GM12878 (cell line): Measurements from ENCODE around the gene GCNT2. TPM values are rescaled to one million over a fixed set of nuclear protein-coding genes. Genes with fewer than 3 reads are reported as not detected.

Experiments used
- ATAC-seq: fragments of 200-7000 bp; cut with Tn5 transposase; 3 replicates; pipeline ENCODE4 v1.9.1; 2020; ENCODE audit warnings: mild to moderate bottlenecking, moderate library complexity
- BruUV-seq: library from RNA; stranded (reverse); fragments of 400-500 nt; replicated peaks from 2 replicates; lab custom pipeline; 2021; lab: Mats Ljungman, UMichigan
- CTCF ChIA-PET: fragments of 300-600 bp; sonication (Branson Sonifier 250); formaldehyde crosslinking; extraction: SDS; loops from one replicate; lab custom pipeline; 2021; ENCODE audit warnings: inconsistent platforms; lab: Yijun Ruan, JAX
- POLR2A ChIA-PET: fragments of 350-600 bp; formaldehyde crosslinking; extraction: SDS; loops from one replicate; lab custom pipeline; 2021; ENCODE audit warnings: inconsistent platforms; lab: Charles Lee
- RAD21 ChIA-PET: fragments of 300-600 bp; sonication (Branson Sonifier 250); formaldehyde crosslinking; loops from one replicate; lab custom pipeline; 2023; ENCODE audit warnings: antibody characterized with exemption; ENCODE audit not compliant: unreplicated experiment; lab: Charles Lee
- SMC1A ChIA-PET: fragments of 300-600 bp; sonication (Branson Sonifier 250); formaldehyde crosslinking; loops from one replicate; lab custom pipeline; 2023; ENCODE audit not compliant: unreplicated experiment, uncharacterized antibody; lab: Charles Lee
- DNase-seq: peaks from one replicate; pipeline ENCODE4 v3.0.0-alpha.2; 2011; ENCODE audit warnings: low read depth, low spot score
- FAIRE-seq: peaks from 3 replicates; lab custom pipeline; 2011; peaks lifted over from hg19 to GRCh38; lab: Jason Lieb, UNC
- H2AFZ ChIP-seq: 2 replicates; pipeline ENCODE4 v1.6.0; 2011; ENCODE audit warnings: low read depth, low read length, control low read depth; ENCODE audit not compliant: control insufficient read depth
- H3K27ac ChIP-seq: 2 replicates; pipeline ENCODE4 v1.5.1; 2011; ENCODE audit warnings: control low read depth; ENCODE audit not compliant: control insufficient read depth, insufficient read depth
- H3K27me3 ChIP-seq, 2 experiments: replicated peaks in 1 of 2; 2 replicates each; pipeline versions ENCODE4 v1.6.0 to v1.6.1; 2011; ENCODE audit warnings: low read length in 1 of 2; ENCODE audit not compliant: control insufficient read depth in 2 of 2, insufficient read depth in 2 of 2
- H3K36me3 ChIP-seq, 2 experiments: 2 replicates each; pipeline ENCODE4 v1.5.1; 2011; ENCODE audit warnings: low read length in 1 of 2; ENCODE audit not compliant: control insufficient read depth in 2 of 2, insufficient read depth in 2 of 2
- H3K4me1 ChIP-seq: 2 replicates; pipeline ENCODE4 v1.6.1; 2011; ENCODE audit warnings: mild to moderate bottlenecking, low read length, moderate library complexity, mixed read lengths; ENCODE audit not compliant: control insufficient read depth, insufficient read depth
- H3K4me2 ChIP-seq: 2 replicates; pipeline ENCODE4 v1.6.0; 2011; ENCODE audit warnings: control low read depth; ENCODE audit not compliant: control insufficient read depth, insufficient read depth
- H3K4me3 ChIP-seq: fragments of 200-600 bp; sonication (generic); 2 replicates; pipeline ENCODE4 v1.5.1; 2016
- H3K79me2 ChIP-seq: 2 replicates; pipeline ENCODE4 v1.6.0; 2011; ENCODE audit warnings: low read length; ENCODE audit not compliant: control insufficient read depth, insufficient read depth
- H3K9ac ChIP-seq: 2 replicates; pipeline ENCODE4 v1.8.0; 2011; ENCODE audit warnings: low read length, control low read depth, mixed read lengths; ENCODE audit not compliant: control insufficient read depth, insufficient read depth
- H3K9me3 ChIP-seq: replicated peaks from 3 replicates; pipeline ENCODE4 v1.5.1; 2011; ENCODE audit warnings: mild to moderate bottlenecking, low read length; ENCODE audit not compliant: control insufficient read depth, insufficient read depth
- H4K20me1 ChIP-seq: 2 replicates; pipeline ENCODE4 v1.6.0; 2011; ENCODE audit not compliant: control insufficient read depth, insufficient read depth
- MTA2 ChIP-seq: fragments of 450-650 bp; IDR thresholded peaks from 2 replicates; pipeline ENCODE4 v1.6.1; 2016; ENCODE audit warnings: low read depth, mild to moderate bottlenecking, moderate library complexity
- RAD21 ChIP-seq: IDR thresholded peaks from 2 replicates; pipeline ENCODE4 v1.6.1; 2011; ENCODE audit warnings: mild to moderate bottlenecking, low read depth, low read length, moderate library complexity; ENCODE audit not compliant: insufficient read depth
- RBBP5 ChIP-seq: fragments of 200-600 bp; sonication (generic); conservative IDR thresholded peaks from 2 replicates; pipeline ENCODE4 v1.6.1; 2016
- SREBF2 ChIP-seq: IDR thresholded peaks from 2 replicates; pipeline ENCODE4 v1.6.1; 2012; ENCODE audit warnings: mild to moderate bottlenecking, low read length
- ZNF384 ChIP-seq: IDR thresholded peaks from 2 replicates; pipeline ENCODE4 v1.6.1; 2012; ENCODE audit warnings: low read depth, mild to moderate bottlenecking, low read length, improper control_type of control experiment, borderline replicate concordance
- WGBS: methylation state at CpG from one replicate; pipeline ENCODE4 v1.1.6; 2016; ENCODE audit warnings: low lambda C conversion rate; ENCODE audit not compliant: insufficient replicate concordance, insufficient coverage; ENCODE audit errors: missing lambda C conversion rate; 5-methylcytosine and 5-hydroxymethylcytosine counted together
- in situ Hi-C: fragments of 300-500 bp; cut with MboI; formaldehyde crosslinking; loops from 9 replicates; pipeline ENCODE4 v1.14.3; 2018; ENCODE audit warnings: mixed read lengths
- intact Hi-C: fragments of 100-400 bp; cut with micrococcal nuclease; formaldehyde crosslinking; loops from one replicate; pipeline ENCODE4 v1.14.2; 2022; ENCODE audit not compliant: unreplicated experiment
- polyA plus RNA-seq, 11 experiments: library from polyadenylated mRNA; depleted of rRNA in 4 of 11; unstranded in 6 of 11; stranded (reverse) in 5 of 11; fragments of >200 nt; fragmentation: Nextera tagmentation in 4 of 11; fragmentation: Illumina TruSeq in 1 of 11; extraction: Ambion mirVana in 4 of 11; extraction: Trizol in 1 of 11; gene quantifications; 1 replicate in 1 of 11; 2 replicates in 10 of 11; pipeline versions ENCODE4 v1.2.1 to v1.2.3, GENCODE V29; 2011 to 2016; ENCODE audit warnings: inconsistent platforms in 2 of 11, missing spikeins in 2 of 11, low read depth in 1 of 11
- total RNA-seq, 4 experiments: library from RNA; depleted of rRNA in 3 of 4; stranded (reverse); fragments of >200 nt in 3 of 4; fragmentation: Illumina TruSeq in 1 of 4; extraction: Trizol in 1 of 4; gene quantifications; 2 replicates each; pipeline versions ENCODE4 v1.2.1 to v1.2.3, GENCODE V29; 2013 to 2021
- TF ChIP-seq, protein P1 (sequence below): IDR thresholded peaks from 2 replicates; pipeline ENCODE4 v1.6.1; 2012; ENCODE audit warnings: improper control_type of control experiment, low read depth, low read length; ENCODE audit not compliant: insufficient replicate concordance

GCNT2 gene
- total and polyA plus RNA-seq, 10 of the 15 experiments (the other 5 are each of a cell fraction or from before 2014, with no cell fraction given): 5.0 to 21.6 (median 11.9) TPM

DNA sequence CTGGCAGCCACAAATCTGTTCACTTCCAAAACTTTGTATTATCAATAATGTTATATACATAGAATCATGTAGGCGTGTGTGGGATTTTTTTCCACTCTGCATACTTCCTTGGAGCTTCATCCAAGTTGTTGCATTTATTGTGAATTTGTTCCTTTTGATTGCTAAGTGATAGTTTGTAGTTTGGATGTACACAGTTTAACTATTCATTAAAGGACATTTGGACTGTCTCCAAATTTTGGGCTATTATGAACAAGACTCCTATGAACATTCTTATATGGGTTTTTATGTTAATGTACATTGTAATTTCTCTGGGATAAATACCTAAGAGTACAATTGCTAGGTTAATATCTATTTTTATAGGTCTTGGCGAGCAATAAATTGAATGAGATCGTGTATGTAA, 36.2 kb upstream of the GCNT2 start:
- WGBS: 26% methylated on average over 3 of the region's 3 CpGs

DNA sequence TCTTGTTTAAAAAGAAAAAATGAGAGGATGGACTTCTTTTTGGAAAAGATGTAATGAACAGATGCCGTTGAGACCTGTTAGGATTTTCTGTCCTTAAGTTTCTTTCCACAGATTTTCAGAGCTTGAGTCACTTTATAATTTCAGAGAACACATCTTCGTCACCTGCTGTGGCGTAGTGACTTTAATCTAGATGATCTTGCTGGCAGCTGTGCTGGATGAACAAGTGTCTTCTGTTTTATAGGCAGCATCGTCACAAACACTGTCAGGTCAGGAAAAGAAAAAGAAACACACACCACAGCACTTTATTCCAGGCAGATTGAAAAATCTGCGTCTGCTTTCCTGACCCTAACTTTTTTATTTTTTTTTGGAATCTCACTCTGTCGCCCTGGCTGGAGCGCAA, 35.7 kb upstream of the GCNT2 start:
- no peaks in the 10 kb centered on the region for H4K20me1 ChIP-seq
- CTCF ChIA-PET: interaction anchor here (0.7 kb wide), 1 partner anchor 281 kb away, joined by 3 read pairs; no protein-coding TSS in a partner anchor
- in situ Hi-C loops: no loop called here
- TF ChIP-seq MTA2: no peak
- TF ChIP-seq, protein P1, sequence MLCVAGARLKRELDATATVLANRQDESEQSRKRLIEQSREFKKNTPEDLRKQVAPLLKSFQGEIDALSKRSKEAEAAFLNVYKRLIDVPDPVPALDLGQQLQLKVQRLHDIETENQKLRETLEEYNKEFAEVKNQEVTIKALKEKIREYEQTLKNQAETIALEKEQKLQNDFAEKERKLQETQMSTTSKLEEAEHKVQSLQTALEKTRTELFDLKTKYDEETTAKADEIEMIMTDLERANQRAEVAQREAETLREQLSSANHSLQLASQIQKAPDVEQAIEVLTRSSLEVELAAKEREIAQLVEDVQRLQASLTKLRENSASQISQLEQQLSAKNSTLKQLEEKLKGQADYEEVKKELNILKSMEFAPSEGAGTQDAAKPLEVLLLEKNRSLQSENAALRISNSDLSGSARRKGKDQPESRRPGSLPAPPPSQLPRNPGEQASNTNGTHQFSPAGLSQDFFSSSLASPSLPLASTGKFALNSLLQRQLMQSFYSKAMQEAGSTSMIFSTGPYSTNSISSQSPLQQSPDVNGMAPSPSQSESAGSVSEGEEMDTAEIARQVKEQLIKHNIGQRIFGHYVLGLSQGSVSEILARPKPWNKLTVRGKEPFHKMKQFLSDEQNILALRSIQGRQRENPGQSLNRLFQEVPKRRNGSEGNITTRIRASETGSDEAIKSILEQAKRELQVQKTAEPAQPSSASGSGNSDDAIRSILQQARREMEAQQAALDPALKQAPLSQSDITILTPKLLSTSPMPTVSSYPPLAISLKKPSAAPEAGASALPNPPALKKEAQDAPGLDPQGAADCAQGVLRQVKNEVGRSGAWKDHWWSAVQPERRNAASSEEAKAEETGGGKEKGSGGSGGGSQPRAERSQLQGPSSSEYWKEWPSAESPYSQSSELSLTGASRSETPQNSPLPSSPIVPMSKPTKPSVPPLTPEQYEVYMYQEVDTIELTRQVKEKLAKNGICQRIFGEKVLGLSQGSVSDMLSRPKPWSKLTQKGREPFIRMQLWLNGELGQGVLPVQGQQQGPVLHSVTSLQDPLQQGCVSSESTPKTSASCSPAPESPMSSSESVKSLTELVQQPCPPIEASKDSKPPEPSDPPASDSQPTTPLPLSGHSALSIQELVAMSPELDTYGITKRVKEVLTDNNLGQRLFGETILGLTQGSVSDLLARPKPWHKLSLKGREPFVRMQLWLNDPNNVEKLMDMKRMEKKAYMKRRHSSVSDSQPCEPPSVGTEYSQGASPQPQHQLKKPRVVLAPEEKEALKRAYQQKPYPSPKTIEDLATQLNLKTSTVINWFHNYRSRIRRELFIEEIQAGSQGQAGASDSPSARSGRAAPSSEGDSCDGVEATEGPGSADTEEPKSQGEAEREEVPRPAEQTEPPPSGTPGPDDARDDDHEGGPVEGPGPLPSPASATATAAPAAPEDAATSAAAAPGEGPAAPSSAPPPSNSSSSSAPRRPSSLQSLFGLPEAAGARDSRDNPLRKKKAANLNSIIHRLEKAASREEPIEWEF: no peak
- TF ChIP-seq, all 136 proteins: peak for 0
- H3K4me2 ChIP-seq: no peak overlapping the region
- H3K27me3 ChIP-seq: no peaks in the 10 kb centered on the region; a peak in 1 of 4 replicates
- no peak for ATAC-seq
- no peaks in the 10 kb centered on the region for H3K36me3 ChIP-seq
- H3K27ac ChIP-seq: no peak overlapping the region
- WGBS: 63% methylated on average over 7 of the region's 7 CpGs
- H3K4me1 ChIP-seq: no peaks in the 10 kb centered on the region
- H3K79me2 ChIP-seq: no peaks in the 10 kb centered on the region
- H3K9me3 ChIP-seq: no peaks in the 10 kb centered on the region
- H3K4me3 ChIP-seq: no peak overlapping the region
- intact Hi-C loops: no loop called here
- ChIA-PET SMC1A (no interaction called here), RAD21 (no interaction called here), POLR2A (interaction anchor here (0.5 kb wide), 1 partner anchor 166 kb away, joined by 4 read pairs; no protein-coding TSS in a partner anchor)
- H2AFZ ChIP-seq: no peak overlapping the region
- no peak overlapping the region for H3K9ac ChIP-seq
- no peak for FAIRE-seq
- DNase-seq: no peak
- no TSS peak for BruUV-seq

More for the DNA sequence above, 36.2 kb upstream of the GCNT2 start:
- no peak overlapping the region for H3K9ac ChIP-seq
- H3K4me1 ChIP-seq: no peaks in the 10 kb centered on the region
- CTCF ChIA-PET: interaction anchor here (0.7 to 1.2 kb wide), 2 partner anchors 19 to 281 kb away, joined by 3 to 4 read pairs; no protein-coding TSS in a partner anchor
- H2AFZ ChIP-seq: no peak overlapping the region
- TF ChIP-seq ZNF384 (no peak), RAD21 (no peak), SREBF2 (no peak), RBBP5 (no peak)
- TF ChIP-seq, all 136 proteins: peak for 0
- ChIA-PET POLR2A (no interaction called here), RAD21 (no interaction called here), SMC1A (no interaction called here)
- Histone ChIP-seq H3K4me3 (no peak overlapping the region), H3K27ac (no peak overlapping the region), H4K20me1 (no peaks in the 10 kb centered on the region), H3K27me3 (no peaks in the 10 kb centered on the region; a peak in 1 of 4 replicates), H3K79me2 (no peaks in the 10 kb centered on the region), H3K4me2 (no peak overlapping the region), H3K9me3 (no peaks in the 10 kb centered on the region), H3K36me3 (no peaks in the 10 kb centered on the region)
- no peak for FAIRE-seq
- intact Hi-C loops (no loop called here), in situ Hi-C loops (no loop called here)
- no peak for DNase-seq
- no peak for ATAC-seq
- no TSS peak for BruUV-seq
